Panc1 (cell line): Measurements from ENCODE around the gene IQCF2.

Experiments
- POLR2AphosphoS5 ChIP-seq: IDR thresholded peaks from 2 replicates; pipeline ENCODE4 v1.6.1; 2012; ENCODE audit warnings: mild to moderate bottlenecking, low read depth, low read length, moderate library complexity
- SIN3A ChIP-seq: IDR thresholded peaks from 2 replicates; pipeline ENCODE4 v1.6.1; 2012; ENCODE audit warnings: low read depth, mild to moderate bottlenecking, low read length, moderate library complexity, borderline replicate concordance; ENCODE audit not compliant: insufficient read depth
- TCF7L2 ChIP-seq: IDR thresholded peaks from 2 replicates; pipeline ENCODE4 v1.6.1; 2011; ENCODE audit warnings: mild to moderate bottlenecking, low read depth, low read length, inconsistent platforms
- TF ChIP-seq, protein P1 (sequence below), 2 experiments: IDR thresholded peaks; 2 replicates each; pipeline ENCODE4 v1.6.1; 2011 to 2012; ENCODE audit warnings: low read depth in 2 of 2, control low read depth in 1 of 2, low read length in 1 of 2, mild to moderate bottlenecking in 1 of 2, moderate library complexity in 1 of 2; ENCODE audit not compliant: insufficient read depth in 1 of 2
- TF ChIP-seq, protein P2 (sequence below): fragments of 450-650 bp; IDR thresholded peaks from 2 replicates; pipeline ENCODE4 v1.5.1; 2017; ENCODE audit warnings: mild to moderate bottlenecking

DNA sequence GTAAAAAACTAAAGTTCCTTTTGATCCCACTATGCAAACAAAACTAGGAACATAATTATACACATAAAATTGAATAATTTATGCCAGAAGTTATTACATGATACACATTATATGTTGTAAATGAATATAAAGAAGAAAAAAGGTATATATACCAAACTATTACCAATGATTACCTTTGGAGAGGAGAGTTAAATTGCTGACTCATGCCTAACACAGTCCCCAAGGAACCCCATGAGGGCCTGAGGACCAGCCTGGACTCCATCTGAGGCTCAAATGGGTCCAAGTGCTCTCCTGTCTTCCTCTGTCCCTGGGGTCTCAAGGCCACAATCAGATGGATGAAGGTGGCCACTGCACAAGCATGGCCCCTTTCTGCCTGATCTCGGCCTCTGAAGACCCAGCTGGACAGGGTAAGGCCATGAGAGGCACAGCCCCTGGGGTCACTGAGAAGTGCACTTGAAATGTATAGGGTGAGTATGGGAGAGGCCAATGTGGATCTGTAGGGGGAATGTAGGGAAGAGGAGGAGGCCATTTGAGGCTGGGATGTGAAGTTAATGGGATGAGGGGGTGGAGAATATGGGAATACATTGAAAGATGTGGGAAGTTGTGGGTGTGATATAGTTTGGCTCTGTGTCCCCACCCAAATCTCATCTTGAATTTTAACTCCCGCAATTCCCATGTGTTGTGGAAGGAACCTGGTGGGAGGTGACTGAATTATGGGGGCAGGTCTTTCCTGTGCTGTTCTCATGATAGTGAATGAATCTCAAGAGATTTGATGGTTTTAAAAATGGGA lies 42.8 kb downstream of the IQCF2 start:
- TF ChIP-seq, protein P1, sequence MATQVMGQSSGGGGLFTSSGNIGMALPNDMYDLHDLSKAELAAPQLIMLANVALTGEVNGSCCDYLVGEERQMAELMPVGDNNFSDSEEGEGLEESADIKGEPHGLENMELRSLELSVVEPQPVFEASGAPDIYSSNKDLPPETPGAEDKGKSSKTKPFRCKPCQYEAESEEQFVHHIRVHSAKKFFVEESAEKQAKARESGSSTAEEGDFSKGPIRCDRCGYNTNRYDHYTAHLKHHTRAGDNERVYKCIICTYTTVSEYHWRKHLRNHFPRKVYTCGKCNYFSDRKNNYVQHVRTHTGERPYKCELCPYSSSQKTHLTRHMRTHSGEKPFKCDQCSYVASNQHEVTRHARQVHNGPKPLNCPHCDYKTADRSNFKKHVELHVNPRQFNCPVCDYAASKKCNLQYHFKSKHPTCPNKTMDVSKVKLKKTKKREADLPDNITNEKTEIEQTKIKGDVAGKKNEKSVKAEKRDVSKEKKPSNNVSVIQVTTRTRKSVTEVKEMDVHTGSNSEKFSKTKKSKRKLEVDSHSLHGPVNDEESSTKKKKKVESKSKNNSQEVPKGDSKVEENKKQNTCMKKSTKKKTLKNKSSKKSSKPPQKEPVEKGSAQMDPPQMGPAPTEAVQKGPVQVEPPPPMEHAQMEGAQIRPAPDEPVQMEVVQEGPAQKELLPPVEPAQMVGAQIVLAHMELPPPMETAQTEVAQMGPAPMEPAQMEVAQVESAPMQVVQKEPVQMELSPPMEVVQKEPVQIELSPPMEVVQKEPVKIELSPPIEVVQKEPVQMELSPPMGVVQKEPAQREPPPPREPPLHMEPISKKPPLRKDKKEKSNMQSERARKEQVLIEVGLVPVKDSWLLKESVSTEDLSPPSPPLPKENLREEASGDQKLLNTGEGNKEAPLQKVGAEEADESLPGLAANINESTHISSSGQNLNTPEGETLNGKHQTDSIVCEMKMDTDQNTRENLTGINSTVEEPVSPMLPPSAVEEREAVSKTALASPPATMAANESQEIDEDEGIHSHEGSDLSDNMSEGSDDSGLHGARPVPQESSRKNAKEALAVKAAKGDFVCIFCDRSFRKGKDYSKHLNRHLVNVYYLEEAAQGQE (IDR thresholded peaks at IDR 0.05; ENCODE audit: insufficient read depth in 1 of 2, low read depth in 2 of 2, low read length in 1 of 2), result no peak
- TF ChIP-seq, protein P2, sequence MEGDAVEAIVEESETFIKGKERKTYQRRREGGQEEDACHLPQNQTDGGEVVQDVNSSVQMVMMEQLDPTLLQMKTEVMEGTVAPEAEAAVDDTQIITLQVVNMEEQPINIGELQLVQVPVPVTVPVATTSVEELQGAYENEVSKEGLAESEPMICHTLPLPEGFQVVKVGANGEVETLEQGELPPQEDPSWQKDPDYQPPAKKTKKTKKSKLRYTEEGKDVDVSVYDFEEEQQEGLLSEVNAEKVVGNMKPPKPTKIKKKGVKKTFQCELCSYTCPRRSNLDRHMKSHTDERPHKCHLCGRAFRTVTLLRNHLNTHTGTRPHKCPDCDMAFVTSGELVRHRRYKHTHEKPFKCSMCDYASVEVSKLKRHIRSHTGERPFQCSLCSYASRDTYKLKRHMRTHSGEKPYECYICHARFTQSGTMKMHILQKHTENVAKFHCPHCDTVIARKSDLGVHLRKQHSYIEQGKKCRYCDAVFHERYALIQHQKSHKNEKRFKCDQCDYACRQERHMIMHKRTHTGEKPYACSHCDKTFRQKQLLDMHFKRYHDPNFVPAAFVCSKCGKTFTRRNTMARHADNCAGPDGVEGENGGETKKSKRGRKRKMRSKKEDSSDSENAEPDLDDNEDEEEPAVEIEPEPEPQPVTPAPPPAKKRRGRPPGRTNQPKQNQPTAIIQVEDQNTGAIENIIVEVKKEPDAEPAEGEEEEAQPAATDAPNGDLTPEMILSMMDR, result no peak
- TF ChIP-seq POLR2AphosphoS5, result no peak
- TF ChIP-seq SIN3A, result no peak
- TF ChIP-seq TCF7L2, result no peak
